ENCODE results near the gene SMIM23.

SMIM23 gene

DNA sequence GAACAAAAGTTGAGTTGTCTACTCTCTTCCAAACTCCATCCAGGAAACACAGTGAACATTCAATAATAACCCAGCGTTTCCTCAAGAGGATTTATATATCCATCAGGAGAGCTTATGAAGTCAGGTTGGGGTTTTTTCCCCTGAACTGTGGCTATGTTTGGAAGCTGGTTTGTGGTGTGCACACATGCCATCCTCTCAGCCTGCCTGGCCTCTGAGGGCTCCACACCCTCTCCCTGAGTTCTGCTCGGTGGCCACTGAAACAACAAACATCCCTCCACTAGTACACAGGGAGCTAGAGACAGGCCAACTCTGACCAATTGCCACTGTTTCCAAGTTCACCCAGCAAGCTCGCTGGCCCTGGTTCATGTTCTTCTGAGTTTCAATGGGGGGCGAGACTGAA lies 35.7 kb downstream of the SMIM23 start:
- no peak for DNase-seq

- DNase-seq: no peak
Measured at GRCh38 chr5:171823269-171823668, 37.7 kb downstream of the SMIM23 start.

- no peak for DNase-seq
Measured at GRCh38 chr5:171825051-171825450, 39.4 kb downstream of the SMIM23 start.

DNA sequence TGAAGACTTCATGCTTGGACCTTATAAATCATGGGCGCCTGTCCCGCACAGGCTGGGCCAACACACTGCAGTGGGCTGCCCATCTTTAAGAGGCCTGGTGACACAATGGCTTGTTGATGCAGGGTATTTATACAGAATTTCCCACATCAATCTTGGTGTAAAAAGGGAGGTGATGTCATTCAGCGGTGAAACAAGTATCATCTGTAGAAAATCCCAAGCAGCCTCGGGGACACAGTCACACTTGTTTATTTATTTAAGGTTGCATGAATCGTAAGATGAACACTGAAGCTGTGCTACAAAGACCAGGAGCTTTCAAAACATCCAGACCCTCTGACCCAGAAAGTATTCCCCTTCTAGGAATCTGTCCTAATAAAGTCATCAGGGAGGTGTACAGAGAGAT lies 40.5 kb downstream of the SMIM23 start:
- no peak for DNase-seq

DNA sequence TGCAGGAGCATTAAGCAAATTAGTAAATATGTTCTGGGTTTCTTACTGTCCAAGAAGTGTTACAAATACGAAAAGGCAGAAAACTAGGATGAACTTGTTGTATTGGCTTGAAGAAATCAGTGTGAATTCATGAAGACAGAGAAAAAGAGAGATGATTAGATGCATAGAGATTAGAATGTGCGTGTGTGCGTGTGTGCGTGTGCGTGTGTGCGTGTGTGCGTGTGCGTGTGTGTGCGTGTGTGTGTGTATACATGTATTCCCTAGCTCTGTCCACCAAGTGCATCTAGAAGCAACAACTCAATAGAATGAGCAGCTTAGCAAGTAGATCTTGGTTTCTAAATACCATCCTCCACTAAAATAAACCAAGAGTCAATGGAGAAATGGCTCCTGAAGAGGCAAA lies 41.5 kb downstream of the SMIM23 start:
- no peak for DNase-seq

GRCh38 chr5:171830686-171831085 lies 45.1 kb downstream of the SMIM23 start:
- no peak for DNase-seq

GRCh38 chr5:171832775-171833174 lies 47.2 kb downstream of the SMIM23 start:
- DNase-seq: no peak

GRCh38 chr5:171834461-171834860 lies 48.8 kb downstream of the SMIM23 start:
- DNase-seq: no peak

DNA sequence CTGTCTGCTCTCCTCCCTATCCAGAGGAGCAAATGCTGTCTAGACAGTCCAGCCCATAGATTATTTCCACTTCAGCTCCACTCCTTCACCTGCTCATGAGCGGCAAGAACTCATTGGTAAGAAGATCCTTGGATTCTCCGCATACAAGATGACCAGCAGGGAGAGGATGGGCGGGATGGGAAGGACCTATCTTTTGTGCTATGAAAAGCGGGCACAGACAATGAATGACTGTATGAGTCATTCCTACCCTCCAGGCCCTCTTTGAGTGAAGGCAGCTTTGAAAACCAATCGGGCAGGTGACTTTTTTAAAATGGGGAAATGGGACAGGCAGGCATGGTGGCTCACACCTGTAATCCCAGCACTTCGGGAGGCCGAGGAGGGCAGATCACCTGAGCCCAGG lies 49.4 kb downstream of the SMIM23 start:
- DNase-seq: no peak

- DNase-seq: no peak
Measured at GRCh38 chr5:171837522-171837921, 51.9 kb downstream of the SMIM23 start.

- no peak for DNase-seq
Measured at GRCh38 chr5:171838066-171838465, 52.4 kb downstream of the SMIM23 start.

DNA sequence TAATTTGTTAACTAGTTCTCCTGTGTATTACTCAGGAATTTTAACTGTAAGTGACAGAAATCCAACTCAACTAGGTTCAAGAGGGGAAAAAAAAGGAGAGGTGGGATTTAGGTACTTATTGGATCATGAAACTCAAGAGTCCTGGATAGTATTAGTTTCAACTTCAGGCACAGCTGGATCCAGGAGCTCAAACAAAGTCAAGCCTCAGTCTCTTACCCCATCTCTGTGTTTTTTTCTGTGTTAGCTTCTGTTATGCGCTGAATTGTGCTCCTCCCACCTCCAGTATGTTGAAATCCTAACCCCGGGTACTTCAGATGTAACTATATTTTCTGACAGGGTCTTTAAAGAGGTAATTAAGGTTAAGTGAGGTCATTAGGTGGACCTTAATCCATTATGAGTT lies 53.5 kb downstream of the SMIM23 start:
- no peak for DNase-seq

DNA sequence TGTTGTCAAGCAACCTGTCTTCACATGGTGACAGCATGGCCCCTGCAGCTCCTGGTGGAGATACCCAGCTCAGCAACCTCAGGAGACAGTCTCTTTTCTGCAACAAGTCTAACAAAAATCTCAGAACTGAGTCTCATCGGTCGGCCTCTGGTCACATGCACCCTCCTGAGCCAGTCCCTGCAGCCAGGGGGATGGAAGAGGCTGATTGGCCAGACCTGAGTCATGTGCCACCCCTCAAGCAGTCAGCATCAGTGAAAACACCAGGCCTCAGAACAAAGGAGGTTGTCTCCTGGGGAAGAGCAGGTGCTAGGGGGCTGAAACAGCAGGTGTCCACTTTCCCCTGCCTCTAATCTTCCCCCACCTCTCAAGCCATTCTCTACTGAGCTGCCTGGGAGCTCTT lies 54.4 kb downstream of the SMIM23 start:
- no peak for DNase-seq
